GM12878 (cell line): ENCODE results near the gene TSHZ2. TPM values are rescaled to one million over a fixed set of nuclear protein-coding genes. Genes with fewer than 3 reads are reported as not detected.

Experiments
- ATAC-seq: fragments of 200-7000 bp; cut with Tn5 transposase; 3 replicates; pipeline ENCODE4 v1.9.1; 2020; ENCODE audit warnings: mild to moderate bottlenecking, moderate library complexity
- BruUV-seq: library from RNA; stranded (reverse); fragments of 400-500 nt; replicated peaks from 2 replicates; lab custom pipeline; 2021; lab: Mats Ljungman, UMichigan
- CTCF ChIA-PET: fragments of 300-600 bp; sonication (Branson Sonifier 250); formaldehyde crosslinking; extraction: SDS; loops from one replicate; lab custom pipeline; 2021; ENCODE audit warnings: inconsistent platforms; lab: Yijun Ruan, JAX
- POLR2A ChIA-PET: fragments of 350-600 bp; formaldehyde crosslinking; extraction: SDS; loops from one replicate; lab custom pipeline; 2021; ENCODE audit warnings: inconsistent platforms; lab: Charles Lee
- RAD21 ChIA-PET: fragments of 300-600 bp; sonication (Branson Sonifier 250); formaldehyde crosslinking; loops from one replicate; lab custom pipeline; 2023; ENCODE audit warnings: antibody characterized with exemption; ENCODE audit not compliant: unreplicated experiment; lab: Charles Lee
- SMC1A ChIA-PET: fragments of 300-600 bp; sonication (Branson Sonifier 250); formaldehyde crosslinking; loops from one replicate; lab custom pipeline; 2023; ENCODE audit not compliant: unreplicated experiment, uncharacterized antibody; lab: Charles Lee
- DNase-seq: peaks from one replicate; pipeline ENCODE4 v3.0.0-alpha.2; 2011; ENCODE audit warnings: low read depth, low spot score
- FAIRE-seq: peaks from 3 replicates; lab custom pipeline; 2011; peaks lifted over from hg19 to GRCh38; lab: Jason Lieb, UNC
- H2AFZ ChIP-seq: 2 replicates; pipeline ENCODE4 v1.6.0; 2011; ENCODE audit warnings: low read depth, low read length, control low read depth; ENCODE audit not compliant: control insufficient read depth
- H3K27ac ChIP-seq: 2 replicates; pipeline ENCODE4 v1.5.1; 2011; ENCODE audit warnings: control low read depth; ENCODE audit not compliant: control insufficient read depth, insufficient read depth
- H3K27me3 ChIP-seq, 2 experiments: replicated peaks in 1 of 2; 2 replicates each; pipeline versions ENCODE4 v1.6.0 to v1.6.1; 2011; ENCODE audit warnings: low read length in 1 of 2; ENCODE audit not compliant: control insufficient read depth in 2 of 2, insufficient read depth in 2 of 2
- H3K36me3 ChIP-seq, 2 experiments: 2 replicates each; pipeline ENCODE4 v1.5.1; 2011; ENCODE audit warnings: low read length in 1 of 2; ENCODE audit not compliant: control insufficient read depth in 2 of 2, insufficient read depth in 2 of 2
- H3K4me1 ChIP-seq: 2 replicates; pipeline ENCODE4 v1.6.1; 2011; ENCODE audit warnings: mild to moderate bottlenecking, low read length, moderate library complexity, mixed read lengths; ENCODE audit not compliant: control insufficient read depth, insufficient read depth
- H3K4me2 ChIP-seq: 2 replicates; pipeline ENCODE4 v1.6.0; 2011; ENCODE audit warnings: control low read depth; ENCODE audit not compliant: control insufficient read depth, insufficient read depth
- H3K4me3 ChIP-seq: fragments of 200-600 bp; sonication (generic); 2 replicates; pipeline ENCODE4 v1.5.1; 2016
- H3K79me2 ChIP-seq: 2 replicates; pipeline ENCODE4 v1.6.0; 2011; ENCODE audit warnings: low read length; ENCODE audit not compliant: control insufficient read depth, insufficient read depth
- H3K9ac ChIP-seq: 2 replicates; pipeline ENCODE4 v1.8.0; 2011; ENCODE audit warnings: low read length, control low read depth, mixed read lengths; ENCODE audit not compliant: control insufficient read depth, insufficient read depth
- H3K9me3 ChIP-seq: replicated peaks from 3 replicates; pipeline ENCODE4 v1.5.1; 2011; ENCODE audit warnings: mild to moderate bottlenecking, low read length; ENCODE audit not compliant: control insufficient read depth, insufficient read depth
- H4K20me1 ChIP-seq: 2 replicates; pipeline ENCODE4 v1.6.0; 2011; ENCODE audit not compliant: control insufficient read depth, insufficient read depth
- BACH1 ChIP-seq: fragments of 450-650 bp; IDR thresholded peaks from 2 replicates; pipeline ENCODE4 v1.6.1; 2017; ENCODE audit warnings: mild to moderate bottlenecking, borderline replicate concordance
- E4F1 ChIP-seq: fragments of 450-650 bp; IDR thresholded peaks from 2 replicates; pipeline ENCODE4 v1.6.1; 2018; ENCODE audit warnings: borderline replicate concordance, mild to moderate bottlenecking; ENCODE audit not compliant: partially characterized antibody
- ZBED1 ChIP-seq: IDR thresholded peaks from 2 replicates; pipeline ENCODE4 v1.6.1; 2016; ENCODE audit warnings: borderline replicate concordance
- WGBS: methylation state at CpG from one replicate; pipeline ENCODE4 v1.1.6; 2016; ENCODE audit warnings: low lambda C conversion rate; ENCODE audit not compliant: insufficient replicate concordance, insufficient coverage; ENCODE audit errors: missing lambda C conversion rate; 5-methylcytosine and 5-hydroxymethylcytosine counted together
- in situ Hi-C: fragments of 300-500 bp; cut with MboI; formaldehyde crosslinking; loops from 9 replicates; pipeline ENCODE4 v1.14.3; 2018; ENCODE audit warnings: mixed read lengths
- intact Hi-C: fragments of 100-400 bp; cut with micrococcal nuclease; formaldehyde crosslinking; loops from one replicate; pipeline ENCODE4 v1.14.2; 2022; ENCODE audit not compliant: unreplicated experiment
- polyA plus RNA-seq, 11 experiments: library from polyadenylated mRNA; depleted of rRNA in 4 of 11; unstranded in 6 of 11; stranded (reverse) in 5 of 11; fragments of >200 nt; fragmentation: Nextera tagmentation in 4 of 11; fragmentation: Illumina TruSeq in 1 of 11; extraction: Ambion mirVana in 4 of 11; extraction: Trizol in 1 of 11; gene quantifications; 1 replicate in 1 of 11; 2 replicates in 10 of 11; pipeline versions ENCODE4 v1.2.1 to v1.2.3, GENCODE V29; 2011 to 2016; ENCODE audit warnings: inconsistent platforms in 2 of 11, missing spikeins in 2 of 11, low read depth in 1 of 11
- total RNA-seq, 4 experiments: library from RNA; depleted of rRNA in 3 of 4; stranded (reverse); fragments of >200 nt in 3 of 4; fragmentation: Illumina TruSeq in 1 of 4; extraction: Trizol in 1 of 4; gene quantifications; 2 replicates each; pipeline versions ENCODE4 v1.2.1 to v1.2.3, GENCODE V29; 2013 to 2021
- TF ChIP-seq, protein P1 (sequence below): fragments of 450-650 bp; IDR thresholded peaks from 2 replicates; pipeline ENCODE4 v1.6.1; 2017; ENCODE audit warnings: mild to moderate bottlenecking

The TSHZ2 gene
- total and polyA plus RNA-seq, 10 of the 15 experiments (the other 5 are each of a cell fraction or from before 2014, with no cell fraction given): 0.01 to 0.86 (median 0.13) TPM; not detected in 2

DNA sequence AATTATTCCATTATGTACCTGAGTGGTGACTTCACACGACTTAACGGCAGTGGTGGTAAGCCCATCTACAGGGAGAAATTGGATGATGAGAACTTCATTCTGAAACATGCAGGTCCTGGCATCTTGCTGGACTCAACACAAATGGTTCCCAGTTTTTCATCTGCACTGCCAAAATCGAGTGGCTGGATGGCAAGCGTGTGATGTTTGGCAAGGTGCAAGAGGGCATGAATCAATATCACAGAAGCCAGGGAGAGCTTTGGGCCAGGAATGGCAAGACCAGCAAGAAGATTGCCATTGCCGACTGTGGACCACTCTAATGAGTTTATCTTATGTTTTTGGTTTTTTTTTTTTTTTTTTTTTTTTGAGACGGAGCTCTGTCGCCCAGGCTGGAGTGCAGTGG, 449.2 kb downstream of the TSHZ2 start (continued):
- TF ChIP-seq ZBED1: no peak
- TF ChIP-seq, protein P1, sequence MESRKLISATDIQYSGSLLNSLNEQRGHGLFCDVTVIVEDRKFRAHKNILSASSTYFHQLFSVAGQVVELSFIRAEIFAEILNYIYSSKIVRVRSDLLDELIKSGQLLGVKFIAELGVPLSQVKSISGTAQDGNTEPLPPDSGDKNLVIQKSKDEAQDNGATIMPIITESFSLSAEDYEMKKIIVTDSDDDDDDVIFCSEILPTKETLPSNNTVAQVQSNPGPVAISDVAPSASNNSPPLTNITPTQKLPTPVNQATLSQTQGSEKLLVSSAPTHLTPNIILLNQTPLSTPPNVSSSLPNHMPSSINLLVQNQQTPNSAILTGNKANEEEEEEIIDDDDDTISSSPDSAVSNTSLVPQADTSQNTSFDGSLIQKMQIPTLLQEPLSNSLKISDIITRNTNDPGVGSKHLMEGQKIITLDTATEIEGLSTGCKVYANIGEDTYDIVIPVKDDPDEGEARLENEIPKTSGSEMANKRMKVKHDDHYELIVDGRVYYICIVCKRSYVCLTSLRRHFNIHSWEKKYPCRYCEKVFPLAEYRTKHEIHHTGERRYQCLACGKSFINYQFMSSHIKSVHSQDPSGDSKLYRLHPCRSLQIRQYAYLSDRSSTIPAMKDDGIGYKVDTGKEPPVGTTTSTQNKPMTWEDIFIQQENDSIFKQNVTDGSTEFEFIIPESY: no peak

DNA sequence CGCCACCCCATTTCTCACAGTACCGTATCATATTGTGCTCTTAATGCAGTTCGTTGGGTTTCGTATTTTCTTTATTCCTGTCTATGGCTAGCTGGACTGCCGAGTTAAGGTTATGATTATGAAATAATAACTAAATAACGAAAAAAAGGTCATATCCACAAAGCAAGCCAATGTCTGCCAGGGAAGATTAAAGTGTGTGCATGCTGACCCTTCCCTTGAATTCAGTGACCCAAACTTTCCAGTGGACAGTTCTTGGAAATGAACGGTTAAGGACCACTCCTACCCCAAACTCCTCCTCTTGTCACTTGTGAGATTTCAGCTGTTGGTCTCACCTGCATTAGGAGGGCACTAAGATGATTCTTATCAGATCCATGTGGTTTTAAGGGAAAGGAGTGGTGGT, 449.9 kb downstream of the TSHZ2 start:
- Histone ChIP-seq H3K27ac (no peak overlapping the region), H4K20me1 (no peaks in the 10 kb centered on the region), H3K79me2 (no peaks in the 10 kb centered on the region), H2AFZ (no peak overlapping the region), H3K9ac (no peak overlapping the region), H3K27me3 (no peaks in the 10 kb centered on the region; a peak in 1 of 4 replicates), H3K9me3 (no peaks in the 10 kb centered on the region), H3K4me3 (no peak overlapping the region), H3K4me2 (no peak overlapping the region), H3K4me1 (no peaks in the 10 kb centered on the region), H3K36me3 (no peaks in the 10 kb centered on the region)
- in situ Hi-C loops: no loop called here
- no TSS peak for BruUV-seq
- FAIRE-seq (no peak), DNase-seq (no peak), ATAC-seq (no peak)
- intact Hi-C loops: no loop called here
- WGBS: 74% methylated on average over 7 of the region's 7 CpGs
- ChIA-PET SMC1A (interaction anchor here (0.5 kb wide), 1 partner anchor 127 kb away, joined by 3 read pairs; no protein-coding TSS in a partner anchor), CTCF (no interaction called here), RAD21 (no interaction called here), POLR2A (interaction anchor here (0.6 kb wide), 2 partner anchors 67 to 125 kb away, joined by 4 to 6 read pairs; no protein-coding TSS in a partner anchor)
- TF ChIP-seq E4F1 (no peak), BACH1 (no peak)
